CD14-positive monocyte (primary cell): ENCODE data around the gene RAD54L. TPM values are rescaled to one million over a fixed set of nuclear protein-coding genes. Genes with fewer than 3 reads are reported as not detected.

Experiments used
- DNase-seq, 3 donors: peaks; one replicate each; pipeline ENCODE4 v3.0.0-alpha.2; 2011 to 2022
- H2AFZ ChIP-seq: 2 replicates; pipeline ENCODE4 v1.6.0; 2012; ENCODE audit warnings: mild to moderate bottlenecking, low read depth, low read length, inconsistent platforms; ENCODE audit not compliant: insufficient read depth, poor library complexity, severe bottlenecking
- H3K27ac ChIP-seq, 2 donors: 1 replicate in 1 of 2; 2 replicates in 1 of 2; pipeline ENCODE4 v1.5.1; 2012 to 2013; ENCODE audit warnings: low read length in 2 of 2, control low read depth in 1 of 2, inconsistent platforms in 1 of 2, low read depth in 1 of 2, mild to moderate bottlenecking in 1 of 2
- H3K27me3 ChIP-seq, 2 donors: one replicate each; pipeline versions ENCODE4 v1.6.0 to v1.6.1; 2011 to 2013; ENCODE audit warnings: low read length in 2 of 2; ENCODE audit not compliant: control insufficient read depth in 2 of 2, insufficient read depth in 2 of 2
- H3K36me3 ChIP-seq, 2 donors: replicated peaks in 1 of 2; 1 replicate in 1 of 2; 2 replicates in 1 of 2; pipeline versions ENCODE4 v1.5.1 to v1.6.1; 2012 to 2013; ENCODE audit warnings: low read length in 2 of 2, control low read depth in 1 of 2, inconsistent platforms in 1 of 2, mild to moderate bottlenecking in 1 of 2; ENCODE audit not compliant: insufficient read depth in 2 of 2, control insufficient read depth in 1 of 2
- H3K4me1 ChIP-seq, 2 donors: 1 replicate in 1 of 2; 2 replicates in 1 of 2; pipeline versions ENCODE4 v1.5.1 to v1.6.1; 2012 to 2013; ENCODE audit warnings: low read length in 2 of 2, control low read depth in 1 of 2, inconsistent platforms in 1 of 2, mild to moderate bottlenecking in 1 of 2, moderate library complexity in 1 of 2; ENCODE audit not compliant: insufficient read depth in 2 of 2, control insufficient read depth in 1 of 2
- H3K4me2 ChIP-seq: replicated peaks from 2 replicates; pipeline ENCODE3; 2012; ENCODE audit warnings: low read length, moderate library complexity, mild to moderate bottlenecking; ENCODE audit not compliant: poor library complexity, severe bottlenecking; ENCODE audit errors: extremely low read depth
- H3K4me3 ChIP-seq, 3 experiments: fragments of 200-600 bp in 1 of 3; sonication (generic) in 1 of 3; replicated peaks in 1 of 3; 1 replicate in 2 of 3; 2 replicates in 1 of 3; pipeline ENCODE4 v1.5.1; 2011 to 2013; ENCODE audit warnings: low read length in 3 of 3, mild to moderate bottlenecking in 3 of 3, control low read depth in 2 of 3, low read depth in 2 of 3, inconsistent platforms in 1 of 3, moderate library complexity in 1 of 3
- H3K79me2 ChIP-seq: 2 replicates; pipeline ENCODE4 v1.6.0; 2012; ENCODE audit warnings: mild to moderate bottlenecking, control low read depth, inconsistent platforms, low read length, moderate library complexity; ENCODE audit not compliant: insufficient read depth
- H3K9ac ChIP-seq: 2 replicates; pipeline ENCODE4 v1.6.0; 2017; ENCODE audit warnings: low read length, mild to moderate bottlenecking; ENCODE audit not compliant: insufficient read depth, poor library complexity, severe bottlenecking
- H3K9me3 ChIP-seq, 2 donors: replicated peaks in 1 of 2; 1 replicate in 1 of 2; 2 replicates in 1 of 2; pipeline versions ENCODE4 v1.5.1 to v1.6.1; 2012 to 2013; ENCODE audit warnings: low read length in 2 of 2, control low read depth in 1 of 2; ENCODE audit not compliant: control insufficient read depth in 1 of 2, insufficient read depth in 1 of 2
- H4K20me1 ChIP-seq: 2 replicates; pipeline ENCODE4 v1.6.0; 2012; ENCODE audit warnings: mild to moderate bottlenecking, low read length, control low read depth, moderate library complexity; ENCODE audit not compliant: insufficient read depth
- H3K27ac Mint-ChIP-seq, 7 donors: one replicate each; pipeline ENCODE4 v1.8.0; 2020; ENCODE audit warnings: mild to moderate bottlenecking in 7 of 7, mixed read lengths in 7 of 7, moderate library complexity in 6 of 7, inconsistent platforms in 2 of 7
- H3K27me3 Mint-ChIP-seq, 3 donors: one replicate each; pipeline ENCODE4 v1.8.0; 2021 to 2022; ENCODE audit warnings: low read depth in 3 of 3, mild to moderate bottlenecking in 3 of 3, mixed read lengths in 3 of 3, moderate library complexity in 3 of 3, inconsistent platforms in 1 of 3
- H3K36me3 Mint-ChIP-seq, 2 donors: one replicate each; pipeline ENCODE4 v1.8.0; 2020; ENCODE audit warnings: mixed read lengths in 2 of 2, inconsistent platforms in 1 of 2, mild to moderate bottlenecking in 1 of 2
- H3K4me1 Mint-ChIP-seq: one replicate; pipeline ENCODE4 v1.8.0; 2020; ENCODE audit warnings: mild to moderate bottlenecking, mixed read lengths
- H3K4me3 Mint-ChIP-seq, 2 donors: one replicate each; pipeline ENCODE4 v1.8.0; 2020; ENCODE audit warnings: mild to moderate bottlenecking in 2 of 2, mixed read lengths in 2 of 2, moderate library complexity in 1 of 2
- H3K9me3 Mint-ChIP-seq, 7 donors: one replicate each; pipeline ENCODE4 v1.8.0; 2020 to 2022; ENCODE audit warnings: mixed read lengths in 7 of 7, mild to moderate bottlenecking in 6 of 7, moderate library complexity in 6 of 7, inconsistent platforms in 2 of 7
- WGBS: methylation state at CpG from one replicate; pipeline ENCODE4 v1.1.5; 2013; ENCODE audit warnings: missing lambda C conversion rate; ENCODE audit not compliant: insufficient coverage; 5-methylcytosine and 5-hydroxymethylcytosine counted together
- intact Hi-C, 2 donors: fragments of 100-400 bp; cut with micrococcal nuclease; formaldehyde crosslinking; loops; one replicate each; pipeline versions ENCODE4 v1.15.0 to v1.15.1; 2023
- polyA plus RNA-seq, 3 donors: library from polyadenylated mRNA; depleted of rRNA in 1 of 3; unstranded in 2 of 3; stranded (reverse) in 1 of 3; fragments of 300-500 nt in 2 of 3; fragments of >200 nt in 1 of 3; fragmentation: Illumina TruSeq in 2 of 3; gene quantifications; 1 replicate in 2 of 3; 2 replicates in 1 of 3; pipeline ENCODE4 v1.2.3, GENCODE V29; 2012 to 2021
- TF ChIP-seq, protein P1 (sequence below): fragments of 200-600 bp; IDR thresholded peaks from one replicate; pipeline ENCODE4 v1.8.0; 2022; ENCODE audit warnings: antibody characterized with exemption, mild to moderate bottlenecking

RAD54L gene
- polyA plus RNA-seq, 3 donors, result 0.13 TPM; not detected in 2

DNA sequence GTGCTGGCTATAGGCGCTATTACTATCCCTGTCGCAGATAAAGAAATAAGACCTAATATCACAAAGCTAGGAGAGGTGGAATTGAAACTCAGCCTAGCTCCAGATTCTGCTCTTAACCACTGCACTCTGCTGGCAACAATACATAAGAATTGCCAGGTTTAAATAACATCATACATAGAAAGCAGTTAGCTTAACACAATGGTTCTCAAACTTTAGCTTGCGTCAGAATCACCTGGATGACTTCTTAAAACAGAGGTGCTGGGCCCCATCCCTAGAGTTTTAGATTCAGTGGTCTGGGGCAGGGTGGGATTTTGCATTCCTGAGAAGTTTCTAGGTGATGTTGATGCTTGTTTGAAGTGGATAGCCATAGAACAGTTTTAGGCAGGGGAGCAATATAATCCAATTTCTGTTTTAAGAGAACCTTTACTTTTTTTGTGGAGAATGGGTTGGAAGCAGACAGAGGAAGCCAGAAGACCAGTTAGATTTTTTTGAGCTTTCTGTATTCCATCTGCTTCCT, 48.3 kb upstream of the RAD54L start:
- Histone ChIP-seq H3K9ac (no peak overlapping the region), H3K4me2 (no peak overlapping the region), H3K27me3 (peaks cover 0 to 15% of the 10 kb centered on the region in 2 donors), H3K27ac (no peak overlapping the region), H4K20me1 (no peaks in the 10 kb centered on the region), H3K4me1 (peaks cover 37 to 50% of the 10 kb centered on the region in 2 donors), H3K79me2 (no peaks in the 10 kb centered on the region), H3K9me3 (no peaks in the 10 kb centered on the region), H3K36me3 (no peaks in the 10 kb centered on the region), H2AFZ (peak overlapping the region; percentile 100), H3K4me3 (peak overlapping the region in 1 of 3 experiments; percentile 88)
- TF ChIP-seq, protein P1, sequence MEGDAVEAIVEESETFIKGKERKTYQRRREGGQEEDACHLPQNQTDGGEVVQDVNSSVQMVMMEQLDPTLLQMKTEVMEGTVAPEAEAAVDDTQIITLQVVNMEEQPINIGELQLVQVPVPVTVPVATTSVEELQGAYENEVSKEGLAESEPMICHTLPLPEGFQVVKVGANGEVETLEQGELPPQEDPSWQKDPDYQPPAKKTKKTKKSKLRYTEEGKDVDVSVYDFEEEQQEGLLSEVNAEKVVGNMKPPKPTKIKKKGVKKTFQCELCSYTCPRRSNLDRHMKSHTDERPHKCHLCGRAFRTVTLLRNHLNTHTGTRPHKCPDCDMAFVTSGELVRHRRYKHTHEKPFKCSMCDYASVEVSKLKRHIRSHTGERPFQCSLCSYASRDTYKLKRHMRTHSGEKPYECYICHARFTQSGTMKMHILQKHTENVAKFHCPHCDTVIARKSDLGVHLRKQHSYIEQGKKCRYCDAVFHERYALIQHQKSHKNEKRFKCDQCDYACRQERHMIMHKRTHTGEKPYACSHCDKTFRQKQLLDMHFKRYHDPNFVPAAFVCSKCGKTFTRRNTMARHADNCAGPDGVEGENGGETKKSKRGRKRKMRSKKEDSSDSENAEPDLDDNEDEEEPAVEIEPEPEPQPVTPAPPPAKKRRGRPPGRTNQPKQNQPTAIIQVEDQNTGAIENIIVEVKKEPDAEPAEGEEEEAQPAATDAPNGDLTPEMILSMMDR, result no peak
- Mint-ChIP-seq H3K4me3 (peak overlapping the region in 1 of 2 donors; percentile 89), H3K27me3 (peaks cover 8 to 23% (median 9%) of the 10 kb centered on the region in 3 donors), H3K4me1 (peaks cover 54% of the 10 kb centered on the region), H3K36me3 (peaks cover 0 to 15% of the 10 kb centered on the region in 2 donors), H3K9me3 (peaks cover 0 to 2% (median 0%) of the 10 kb centered on the region in 7 donors), H3K27ac (no peak overlapping the region)
- intact Hi-C loops, result no loop called here
- 89% methylated on average over 3 of the region's 3 CpGs for WGBS
- no peak for DNase-seq

DNA sequence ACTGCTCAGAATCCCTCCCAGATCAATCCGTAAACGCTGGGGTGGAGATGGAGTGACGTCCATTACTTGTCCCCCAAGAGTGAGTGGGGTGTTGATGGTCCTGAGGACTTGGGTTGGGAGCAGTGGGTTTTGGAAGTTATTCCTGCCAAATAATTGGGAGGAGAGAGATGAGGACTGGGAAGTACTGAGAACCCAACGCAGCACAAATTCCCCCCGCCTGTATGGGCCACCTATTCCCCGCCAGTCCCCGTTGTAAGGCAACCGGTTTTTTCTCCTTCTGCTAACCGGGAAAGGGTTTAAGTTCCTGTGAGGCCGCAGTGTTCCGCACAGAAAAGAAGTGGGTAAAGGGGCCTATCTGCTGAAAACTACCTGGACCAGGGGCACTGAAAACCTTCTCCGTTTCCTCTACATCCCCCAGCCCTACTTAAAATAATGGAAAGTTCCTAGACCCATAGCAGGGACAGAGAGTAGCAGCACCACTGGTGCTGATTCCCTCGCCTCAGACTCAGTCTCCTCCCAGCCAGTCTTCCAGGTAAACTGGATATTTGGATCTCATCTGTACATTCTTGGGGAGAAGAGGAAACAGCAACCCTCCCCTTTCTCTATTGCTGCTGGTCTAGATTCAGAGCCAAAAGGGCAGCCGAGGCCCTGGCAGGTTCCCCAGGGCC, 43.7 kb upstream of the RAD54L start:
- Histone ChIP-seq H3K36me3 (no peaks in the 10 kb centered on the region), H3K4me2 (peak overlapping the region; percentile 79), H3K4me3 (peak overlapping the region; percentile 43 to 76 (median 54)), H3K9ac (peak overlapping the region; percentile 48), H3K4me1 (peaks cover 14 to 25% of the 10 kb centered on the region in 2 donors), H3K79me2 (no peaks in the 10 kb centered on the region), H3K27me3 (peaks cover 0 to 15% of the 10 kb centered on the region in 2 donors), H4K20me1 (no peaks in the 10 kb centered on the region), H3K27ac (no peak overlapping the region), H2AFZ (peak overlapping the region; percentile 84), H3K9me3 (no peaks in the 10 kb centered on the region)
- peak overlapping the region; percentile 78 to 97 for H3K4me3 Mint-ChIP-seq
- H3K36me3 Mint-ChIP-seq, result peaks cover 0 to 3% of the 10 kb centered on the region in 2 donors
- no peak for DNase-seq
- 4% methylated on average over 4 of the region's 14 CpGs for WGBS
- intact Hi-C loops, result no loop called here
- no peak overlapping the region for H3K27ac Mint-ChIP-seq
- TF ChIP-seq, protein P1, result no peak
- H3K4me1 Mint-ChIP-seq, result peaks cover 25% of the 10 kb centered on the region
- H3K9me3 Mint-ChIP-seq, result peaks cover 0 to 2% (median 0%) of the 10 kb centered on the region in 7 donors
- peaks cover 8 to 26% (median 9%) of the 10 kb centered on the region in 3 donors for H3K27me3 Mint-ChIP-seq
